GM12878 (cell line): ENCODE data around the gene PRKG1. TPM values are rescaled to one million over a fixed set of nuclear protein-coding genes. Genes with fewer than 3 reads are reported as not detected.

Experiments
- ATAC-seq: fragments of 200-7000 bp; cut with Tn5 transposase; 3 replicates; pipeline ENCODE4 v1.9.1; 2020; ENCODE audit warnings: mild to moderate bottlenecking, moderate library complexity
- BruUV-seq: library from RNA; stranded (reverse); fragments of 400-500 nt; replicated peaks from 2 replicates; lab custom pipeline; 2021; lab: Mats Ljungman, UMichigan
- CTCF ChIA-PET: fragments of 300-600 bp; sonication (Branson Sonifier 250); formaldehyde crosslinking; extraction: SDS; loops from one replicate; lab custom pipeline; 2021; ENCODE audit warnings: inconsistent platforms; lab: Yijun Ruan, JAX
- POLR2A ChIA-PET: fragments of 350-600 bp; formaldehyde crosslinking; extraction: SDS; loops from one replicate; lab custom pipeline; 2021; ENCODE audit warnings: inconsistent platforms; lab: Charles Lee
- RAD21 ChIA-PET: fragments of 300-600 bp; sonication (Branson Sonifier 250); formaldehyde crosslinking; loops from one replicate; lab custom pipeline; 2023; ENCODE audit warnings: antibody characterized with exemption; ENCODE audit not compliant: unreplicated experiment; lab: Charles Lee
- SMC1A ChIA-PET: fragments of 300-600 bp; sonication (Branson Sonifier 250); formaldehyde crosslinking; loops from one replicate; lab custom pipeline; 2023; ENCODE audit not compliant: unreplicated experiment, uncharacterized antibody; lab: Charles Lee
- DNase-seq: peaks from one replicate; pipeline ENCODE4 v3.0.0-alpha.2; 2011; ENCODE audit warnings: low read depth, low spot score
- FAIRE-seq: peaks from 3 replicates; lab custom pipeline; 2011; peaks lifted over from hg19 to GRCh38; lab: Jason Lieb, UNC
- H2AFZ ChIP-seq: 2 replicates; pipeline ENCODE4 v1.6.0; 2011; ENCODE audit warnings: low read depth, low read length, control low read depth; ENCODE audit not compliant: control insufficient read depth
- H3K27ac ChIP-seq: 2 replicates; pipeline ENCODE4 v1.5.1; 2011; ENCODE audit warnings: control low read depth; ENCODE audit not compliant: control insufficient read depth, insufficient read depth
- H3K27me3 ChIP-seq, 2 experiments: replicated peaks in 1 of 2; 2 replicates each; pipeline versions ENCODE4 v1.6.0 to v1.6.1; 2011; ENCODE audit warnings: low read length in 1 of 2; ENCODE audit not compliant: control insufficient read depth in 2 of 2, insufficient read depth in 2 of 2
- H3K36me3 ChIP-seq, 2 experiments: 2 replicates each; pipeline ENCODE4 v1.5.1; 2011; ENCODE audit warnings: low read length in 1 of 2; ENCODE audit not compliant: control insufficient read depth in 2 of 2, insufficient read depth in 2 of 2
- H3K4me1 ChIP-seq: 2 replicates; pipeline ENCODE4 v1.6.1; 2011; ENCODE audit warnings: mild to moderate bottlenecking, low read length, moderate library complexity, mixed read lengths; ENCODE audit not compliant: control insufficient read depth, insufficient read depth
- H3K4me2 ChIP-seq: 2 replicates; pipeline ENCODE4 v1.6.0; 2011; ENCODE audit warnings: control low read depth; ENCODE audit not compliant: control insufficient read depth, insufficient read depth
- H3K4me3 ChIP-seq: fragments of 200-600 bp; sonication (generic); 2 replicates; pipeline ENCODE4 v1.5.1; 2016
- H3K79me2 ChIP-seq: 2 replicates; pipeline ENCODE4 v1.6.0; 2011; ENCODE audit warnings: low read length; ENCODE audit not compliant: control insufficient read depth, insufficient read depth
- H3K9ac ChIP-seq: 2 replicates; pipeline ENCODE4 v1.8.0; 2011; ENCODE audit warnings: low read length, control low read depth, mixed read lengths; ENCODE audit not compliant: control insufficient read depth, insufficient read depth
- H3K9me3 ChIP-seq: replicated peaks from 3 replicates; pipeline ENCODE4 v1.5.1; 2011; ENCODE audit warnings: mild to moderate bottlenecking, low read length; ENCODE audit not compliant: control insufficient read depth, insufficient read depth
- H4K20me1 ChIP-seq: 2 replicates; pipeline ENCODE4 v1.6.0; 2011; ENCODE audit not compliant: control insufficient read depth, insufficient read depth
- BACH1 ChIP-seq: fragments of 450-650 bp; IDR thresholded peaks from 2 replicates; pipeline ENCODE4 v1.6.1; 2017; ENCODE audit warnings: mild to moderate bottlenecking, borderline replicate concordance
- CHD1 ChIP-seq: IDR thresholded peaks from 2 replicates; pipeline ENCODE4 v1.6.1; 2012; ENCODE audit warnings: low read depth, low read length, improper control_type of control experiment
- CREM ChIP-seq: IDR thresholded peaks from 2 replicates; pipeline ENCODE4 v1.6.1; 2014; ENCODE audit warnings: antibody characterized with exemption, low read depth
- GABPA ChIP-seq: IDR thresholded peaks from 2 replicates; pipeline ENCODE4 v1.6.1; 2014; ENCODE audit warnings: antibody characterized with exemption, low read depth, mild to moderate bottlenecking, inconsistent platforms
- GATAD2B ChIP-seq: fragments of 450-650 bp; conservative IDR thresholded peaks from 2 replicates; pipeline ENCODE4 v1.6.1; 2017; ENCODE audit warnings: low read depth, mild to moderate bottlenecking, moderate library complexity
- NFYA ChIP-seq: IDR thresholded peaks from 2 replicates; pipeline ENCODE4 v1.6.1; 2011; ENCODE audit warnings: low read depth, mild to moderate bottlenecking, low read length, improper control_type of control experiment, borderline replicate concordance
- RELB ChIP-seq: fragments of 450-650 bp; IDR thresholded peaks from 2 replicates; pipeline ENCODE4 v1.6.1; 2017; ENCODE audit warnings: low read depth, mild to moderate bottlenecking, moderate library complexity
- RUNX3 ChIP-seq: IDR thresholded peaks from 2 replicates; pipeline ENCODE4 v1.6.1; 2012; ENCODE audit warnings: low read length, inconsistent platforms
- SMAD1 ChIP-seq: fragments of 450-650 bp; IDR thresholded peaks from 2 replicates; pipeline ENCODE4 v1.6.1; 2018; ENCODE audit warnings: mild to moderate bottlenecking, low read depth; ENCODE audit not compliant: partially characterized antibody
- ZBTB4 ChIP-seq: fragments of 450-650 bp; formaldehyde crosslinking; IDR thresholded peaks from 2 replicates; pipeline ENCODE4 v1.4.0; 2022; ENCODE audit warnings: mild to moderate bottlenecking, moderate library complexity
- ZNF384 ChIP-seq: IDR thresholded peaks from 2 replicates; pipeline ENCODE4 v1.6.1; 2012; ENCODE audit warnings: low read depth, mild to moderate bottlenecking, low read length, improper control_type of control experiment, borderline replicate concordance
- ZSCAN29 ChIP-seq: fragments of 450-650 bp; IDR thresholded peaks from 2 replicates; pipeline ENCODE4 v1.6.1; 2017; ENCODE audit warnings: mild to moderate bottlenecking, moderate library complexity
- WGBS: methylation state at CpG from one replicate; pipeline ENCODE4 v1.1.6; 2016; ENCODE audit warnings: low lambda C conversion rate; ENCODE audit not compliant: insufficient replicate concordance, insufficient coverage; ENCODE audit errors: missing lambda C conversion rate; 5-methylcytosine and 5-hydroxymethylcytosine counted together
- in situ Hi-C: fragments of 300-500 bp; cut with MboI; formaldehyde crosslinking; loops from 9 replicates; pipeline ENCODE4 v1.14.3; 2018; ENCODE audit warnings: mixed read lengths
- intact Hi-C: fragments of 100-400 bp; cut with micrococcal nuclease; formaldehyde crosslinking; loops from one replicate; pipeline ENCODE4 v1.14.2; 2022; ENCODE audit not compliant: unreplicated experiment
- polyA plus RNA-seq, 11 experiments: library from polyadenylated mRNA; depleted of rRNA in 4 of 11; unstranded in 6 of 11; stranded (reverse) in 5 of 11; fragments of >200 nt; fragmentation: Nextera tagmentation in 4 of 11; fragmentation: Illumina TruSeq in 1 of 11; extraction: Ambion mirVana in 4 of 11; extraction: Trizol in 1 of 11; gene quantifications; 1 replicate in 1 of 11; 2 replicates in 10 of 11; pipeline versions ENCODE4 v1.2.1 to v1.2.3, GENCODE V29; 2011 to 2016; ENCODE audit warnings: inconsistent platforms in 2 of 11, missing spikeins in 2 of 11, low read depth in 1 of 11
- total RNA-seq, 4 experiments: library from RNA; depleted of rRNA in 3 of 4; stranded (reverse); fragments of >200 nt in 3 of 4; fragmentation: Illumina TruSeq in 1 of 4; extraction: Trizol in 1 of 4; gene quantifications; 2 replicates each; pipeline versions ENCODE4 v1.2.1 to v1.2.3, GENCODE V29; 2013 to 2021
- TF ChIP-seq, protein P1 (sequence below): IDR thresholded peaks from 2 replicates; pipeline ENCODE4 v1.6.1; 2011; ENCODE audit warnings: low read depth, mild to moderate bottlenecking, low read length, moderate library complexity, borderline replicate concordance; ENCODE audit errors: extremely low read depth
- TF ChIP-seq, protein P2 (sequence below): IDR thresholded peaks from 2 replicates; pipeline ENCODE4 v1.6.1; 2012; ENCODE audit warnings: low read length, inconsistent platforms

Gene PRKG1
- total and polyA plus RNA-seq, 10 of the 15 experiments (the other 5 are each of a cell fraction or from before 2014, with no cell fraction given) = 0.04 to 0.05 TPM; not detected in 8

- no peak for TF ChIP-seq NFYA
- no peak for TF ChIP-seq ZBTB4
- TF ChIP-seq CHD1 = no peak
- TF ChIP-seq, all 136 proteins: peak for 0
These were observed 1154.3 kb downstream of the PRKG1 start (continued) for GRCh38 chr10:52228556-52228955.

DNA sequence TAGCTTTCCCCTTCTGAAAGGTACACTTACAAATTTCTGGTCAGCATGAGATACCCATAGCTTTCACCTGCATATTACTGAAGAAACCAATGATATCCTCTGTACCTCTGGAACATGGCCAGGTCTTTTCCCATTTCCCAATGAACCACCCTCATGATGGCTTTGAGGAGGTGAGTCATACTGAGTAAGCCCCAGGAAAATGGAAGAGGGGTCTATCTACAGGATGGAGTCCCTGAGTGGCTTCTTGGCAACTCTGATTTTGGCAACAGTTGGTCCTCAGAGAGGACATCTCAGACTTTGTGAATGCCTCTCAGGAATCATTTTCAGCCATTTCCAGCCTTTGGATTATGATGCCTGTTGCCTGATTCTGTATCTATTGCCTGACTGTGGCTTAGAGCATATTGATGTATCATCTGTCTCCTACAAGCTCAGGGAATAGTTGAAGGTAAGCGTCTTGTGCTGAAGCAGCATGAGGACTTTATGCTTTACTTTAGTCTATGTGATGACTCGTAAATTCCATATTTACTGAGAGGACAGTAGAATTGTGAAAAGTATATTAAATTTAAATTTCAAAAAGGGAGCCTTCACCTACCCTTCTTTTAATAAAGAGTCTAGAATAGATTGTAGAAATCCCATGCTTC lies 1155.1 kb downstream of the PRKG1 start:
- no peak for FAIRE-seq

More for the DNA sequence above, 1155.1 kb downstream of the PRKG1 start:
- RAD21 ChIA-PET = interaction anchor here (1.3 kb wide), 1 partner anchor 13 kb away, joined by 3 read pairs; no protein-coding TSS in a partner anchor
- H3K27ac ChIP-seq = no peak overlapping the region
- ATAC-seq (no peak), DNase-seq (no peak)
- H3K9me3 ChIP-seq = no peaks in the 10 kb centered on the region
- H3K4me1 ChIP-seq = no peaks in the 10 kb centered on the region
- CTCF ChIA-PET = interaction anchor here (1.5 to 2.9 kb wide), 2 partner anchors 13 kb away, joined by 6 to 11 read pairs; no protein-coding TSS in a partner anchor
- H3K9ac ChIP-seq = no peak overlapping the region
- H3K27me3 ChIP-seq = no peaks in the 10 kb centered on the region
- SMC1A ChIA-PET = no interaction called here
- 8% methylated on average over 2 of the region's 2 CpGs for WGBS
- no peaks in the 10 kb centered on the region for H3K79me2 ChIP-seq
- intact Hi-C loops = no loop called here
- POLR2A ChIA-PET = no interaction called here
- no peak overlapping the region for H2AFZ ChIP-seq
- BruUV-seq = no TSS peak
- H3K4me3 ChIP-seq = no peak overlapping the region
- no peaks in the 10 kb centered on the region for H4K20me1 ChIP-seq
- H3K4me2 ChIP-seq = no peak overlapping the region
- in situ Hi-C loops = no loop called here
- no peaks in the 10 kb centered on the region for H3K36me3 ChIP-seq
- TF ChIP-seq GABPA (no peak), GATAD2B (no peak), RUNX3 (no peak), SMAD1 (no peak), ZSCAN29 (no peak), BACH1 (no peak), ZNF384 (no peak), RELB (no peak), CREM (no peak)
- TF ChIP-seq, protein P1, sequence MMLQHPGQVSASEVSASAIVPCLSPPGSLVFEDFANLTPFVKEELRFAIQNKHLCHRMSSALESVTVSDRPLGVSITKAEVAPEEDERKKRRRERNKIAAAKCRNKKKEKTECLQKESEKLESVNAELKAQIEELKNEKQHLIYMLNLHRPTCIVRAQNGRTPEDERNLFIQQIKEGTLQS = no peak
- TF ChIP-seq, protein P2, sequence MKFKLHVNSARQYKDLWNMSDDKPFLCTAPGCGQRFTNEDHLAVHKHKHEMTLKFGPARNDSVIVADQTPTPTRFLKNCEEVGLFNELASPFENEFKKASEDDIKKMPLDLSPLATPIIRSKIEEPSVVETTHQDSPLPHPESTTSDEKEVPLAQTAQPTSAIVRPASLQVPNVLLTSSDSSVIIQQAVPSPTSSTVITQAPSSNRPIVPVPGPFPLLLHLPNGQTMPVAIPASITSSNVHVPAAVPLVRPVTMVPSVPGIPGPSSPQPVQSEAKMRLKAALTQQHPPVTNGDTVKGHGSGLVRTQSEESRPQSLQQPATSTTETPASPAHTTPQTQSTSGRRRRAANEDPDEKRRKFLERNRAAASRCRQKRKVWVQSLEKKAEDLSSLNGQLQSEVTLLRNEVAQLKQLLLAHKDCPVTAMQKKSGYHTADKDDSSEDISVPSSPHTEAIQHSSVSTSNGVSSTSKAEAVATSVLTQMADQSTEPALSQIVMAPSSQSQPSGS = no peak
